Duodenal mucosa (tissue), 2 donors: Measurements from ENCODE around the gene CER1.

ENCODE experiments used
- H3K27ac ChIP-seq: one replicate; pipeline ENCODE4 v1.7.0; 2013; ENCODE audit warnings: low read depth, low read length
- H3K27me3 ChIP-seq, 2 donors: one replicate each; pipeline ENCODE4 v1.7.0; 2013; ENCODE audit warnings: low read length in 2 of 2, control low read depth in 1 of 2; ENCODE audit not compliant: insufficient read depth in 2 of 2, control insufficient read depth in 1 of 2
- H3K36me3 ChIP-seq, 2 donors: one replicate each; pipeline ENCODE4 v1.7.0; 2013; ENCODE audit warnings: low read length in 2 of 2, control low read depth in 1 of 2; ENCODE audit not compliant: insufficient read depth in 2 of 2, control insufficient read depth in 1 of 2
- H3K4me1 ChIP-seq, 2 donors: one replicate each; pipeline ENCODE4 v1.7.0; 2013; ENCODE audit warnings: low read length in 2 of 2, control low read depth in 1 of 2; ENCODE audit not compliant: insufficient read depth in 2 of 2, control insufficient read depth in 1 of 2
- H3K4me3 ChIP-seq, 2 donors: one replicate each; pipeline ENCODE4 v1.7.0; 2013; ENCODE audit warnings: low read length in 2 of 2, low read depth in 1 of 2
- H3K9ac ChIP-seq, 2 donors: one replicate each; pipeline ENCODE4 v1.7.0; 2013; ENCODE audit warnings: low read length in 2 of 2, low read depth in 1 of 2
- H3K9me3 ChIP-seq, 2 donors: one replicate each; pipeline ENCODE4 v1.7.0; 2013; ENCODE audit warnings: low read length in 2 of 2, control low read depth in 1 of 2; ENCODE audit not compliant: control insufficient read depth in 1 of 2

CER1 gene

GRCh38 chr9:14670718-14671117 is 51.8 kb downstream of the CER1 start:
- peaks cover 6 to 7% of the 10 kb centered on the region in 2 donors for H3K36me3 ChIP-seq
- H3K4me3 ChIP-seq = no peak overlapping the region
- H3K9me3 ChIP-seq = no peaks in the 10 kb centered on the region
- H3K9ac ChIP-seq = no peak overlapping the region
- no peaks in the 10 kb centered on the region for H3K27me3 ChIP-seq
- H3K27ac ChIP-seq = no peak overlapping the region
- H3K4me1 ChIP-seq = no peaks in the 10 kb centered on the region
